HCT116 (cell line): Measurements from ENCODE around the gene FN3KRP. TPM values are rescaled to one million over a fixed set of nuclear protein-coding genes. Genes with fewer than 3 reads are reported as not detected.

Experiments
- ATAC-seq: fragments of 200-7000 bp; cut with Tn5 transposase; 2 replicates; pipeline ENCODE4 v1.9.1; 2020; ENCODE audit warnings: mild to moderate bottlenecking, moderate library complexity
- BruUV-seq: library from RNA; stranded (reverse); fragments of 400-500 nt; replicated peaks from 2 replicates; lab custom pipeline; 2021; lab: Mats Ljungman, UMichigan
- CTCF ChIA-PET: fragments of 300-600 bp; sonication (Branson Sonifier 250); formaldehyde crosslinking; loops from one replicate; lab custom pipeline; 2021; ENCODE audit warnings: antibody characterized with exemption; lab: Charles Lee
- POLR2A ChIA-PET: fragments of 300-600, 350-600 bp; sonication (Branson Sonifier 250); formaldehyde crosslinking; loops from one replicate; lab custom pipeline; 2021; ENCODE audit warnings: antibody characterized with exemption; lab: Charles Lee
- RAD21 ChIA-PET, 2 experiments: fragments of 300-600 bp; sonication (Branson Sonifier 250); formaldehyde crosslinking; loops; one replicate each; lab custom pipeline; 2023; ENCODE audit warnings: low total read pairs in 2 of 2; ENCODE audit not compliant: uncharacterized antibody in 2 of 2, unreplicated experiment in 2 of 2, low non-redundant PET in 1 of 2; lab: Charles Lee
- DNase-seq: peaks from one replicate; pipeline ENCODE4 v3.0.0-alpha.2; 2010; ENCODE audit warnings: low read depth, low spot score
- H2AFZ ChIP-seq: fragments of 200-600 bp; shearing (Covaris generic), sonication (generic); 2 replicates; pipeline ENCODE4 v1.6.1; 2017; ENCODE audit warnings: low read depth, mixed run types, mixed read lengths, antibody characterized with exemption, low read length; ENCODE audit not compliant: poor library complexity, severe bottlenecking
- H3K27ac ChIP-seq: 2 replicates; pipeline ENCODE4 v1.5.1; 2012; ENCODE audit warnings: low read depth, low read length
- H3K27me3 ChIP-seq: fragments of 200-600 bp; sonication (generic); 2 replicates; pipeline ENCODE4 v1.6.1; 2016; ENCODE audit warnings: mixed run types, low read length, mixed read lengths; ENCODE audit not compliant: insufficient read depth
- H3K36me3 ChIP-seq, 2 experiments: fragments of 200-500 bp in 1 of 2; fragments of 200-600 bp in 1 of 2; sonication (Bioruptor generic) in 1 of 2; sonication (generic) in 1 of 2; 2 replicates each; pipeline versions ENCODE4 v1.5.1 to v1.6.1; 2014 to 2016; ENCODE audit warnings: low read length in 2 of 2, inconsistent platforms in 1 of 2, mixed read lengths in 1 of 2, mixed run types in 1 of 2; ENCODE audit not compliant: insufficient read depth in 2 of 2, control insufficient read depth in 1 of 2
- H3K4me1 ChIP-seq, 2 experiments: fragments of 200-600 bp in 1 of 2; sonication (generic) in 1 of 2; 2 replicates each; pipeline versions ENCODE4 v1.5.1 to v1.6.1; 2012 to 2017; ENCODE audit warnings: low read length in 2 of 2, inconsistent platforms in 1 of 2, mild to moderate bottlenecking in 1 of 2, mixed read lengths in 1 of 2, mixed run types in 1 of 2, moderate library complexity in 1 of 2; ENCODE audit not compliant: insufficient read depth in 2 of 2, control insufficient read depth in 1 of 2
- H3K4me2 ChIP-seq: fragments of 200-600 bp; sonication (generic); 2 replicates; pipeline ENCODE4 v1.6.1; 2017; ENCODE audit warnings: mixed run types, low read length, mixed read lengths
- H3K4me3 ChIP-seq, 2 experiments: fragments of 200-600 bp in 1 of 2; sonication (generic) in 1 of 2; replicated peaks in 1 of 2; 2 replicates each; pipeline ENCODE4 v1.5.1; 2011 to 2016; ENCODE audit warnings: low read length in 2 of 2, control low read depth in 1 of 2, low read depth in 1 of 2, mild to moderate bottlenecking in 1 of 2, mixed read lengths in 1 of 2, mixed run types in 1 of 2
- H3K79me2 ChIP-seq: fragments of 200-600 bp; sonication (generic); 2 replicates; pipeline ENCODE4 v1.6.1; 2017; ENCODE audit warnings: mild to moderate bottlenecking, mixed run types, low read length, moderate library complexity, mixed read lengths; ENCODE audit not compliant: insufficient read depth
- H3K9ac ChIP-seq: fragments of 200-600 bp; sonication (generic); 2 replicates; pipeline ENCODE4 v1.6.1; 2016; ENCODE audit warnings: low read length, mixed read lengths
- H3K9me2 ChIP-seq: fragments of 200-600 bp; sonication (generic), shearing (Covaris generic); 2 replicates; pipeline ENCODE4 v1.6.1; 2017; ENCODE audit warnings: mixed run types, mild to moderate bottlenecking, moderate library complexity; ENCODE audit not compliant: insufficient read depth
- H3K9me3 ChIP-seq, 2 experiments: fragments of 200-500 bp in 1 of 2; fragments of 200-600 bp in 1 of 2; sonication (Bioruptor generic) in 1 of 2; sonication (generic) in 1 of 2; 2 replicates each; pipeline ENCODE4 v1.6.1; 2014 to 2017; ENCODE audit warnings: low read length in 2 of 2, mixed read lengths in 2 of 2, inconsistent platforms in 1 of 2, low read depth in 1 of 2, mild to moderate bottlenecking in 1 of 2, mixed run types in 1 of 2, moderate library complexity in 1 of 2; ENCODE audit not compliant: control insufficient read depth in 1 of 2, insufficient read depth in 1 of 2
- H4K20me1 ChIP-seq: fragments of 200-600 bp; sonication (generic), shearing (Covaris generic); 2 replicates; pipeline ENCODE4 v1.6.1; 2017; ENCODE audit warnings: mixed run types, mild to moderate bottlenecking, moderate library complexity; ENCODE audit not compliant: insufficient read depth
- CTCF ChIP-seq, 3 experiments: fragments of 200-600 bp in 1 of 3; sonication (generic) in 1 of 3; IDR thresholded peaks in 2 of 3; conservative IDR thresholded peaks in 1 of 3; 2 replicates each; pipeline ENCODE4 v1.5.1; 2012 to 2017; ENCODE audit warnings: low read depth in 2 of 3, low read length in 2 of 3, antibody characterized with exemption in 1 of 3, borderline replicate concordance in 1 of 3, control low read depth in 1 of 3, mild to moderate bottlenecking in 1 of 3, mixed read lengths in 1 of 3, mixed run types in 1 of 3, moderate library complexity in 1 of 3; ENCODE audit not compliant: insufficient read depth in 1 of 3
- JUND ChIP-seq: IDR thresholded peaks from 2 replicates; pipeline ENCODE4 v1.6.1; 2012
- RAD21 ChIP-seq: IDR thresholded peaks from 2 replicates; pipeline ENCODE4 v1.6.1; 2012; ENCODE audit warnings: low read depth, mild to moderate bottlenecking
- SP1 ChIP-seq: IDR thresholded peaks from 2 replicates; pipeline ENCODE4 v1.6.1; 2012; ENCODE audit warnings: low read depth
- SRF ChIP-seq: IDR thresholded peaks from 2 replicates; pipeline ENCODE4 v1.6.1; 2012; ENCODE audit warnings: low read depth
- intact Hi-C: fragments of 100-400 bp; cut with micrococcal nuclease; formaldehyde crosslinking; loops from 2 replicates; pipeline ENCODE4 v1.10.0; 2022
- total RNA-seq: library from RNA; stranded (reverse); gene quantifications from one replicate; pipeline ENCODE4 v1.2.1, GENCODE V29; 2021; ENCODE audit not compliant: unreplicated experiment
- TF ChIP-seq, protein P1 (sequence below): IDR thresholded peaks from 2 replicates; pipeline ENCODE4 v1.6.1; 2012

FN3KRP gene
- total RNA-seq, 1 experiment from 2014 or later = 35.2 TPM

- Histone ChIP-seq H3K9me3 (no peaks in the 10 kb centered on the region), H3K4me1 (no peaks in the 10 kb centered on the region), H4K20me1 (no peaks in the 10 kb centered on the region), H3K27ac (no peak overlapping the region), H3K4me3 (no peak overlapping the region), H2AFZ (no peak overlapping the region), H3K36me3 (peaks cover 10 to 23% of the 10 kb centered on the region in 2 experiments; a peak in 3 of 4 replicates), H3K9me2 (no peaks in the 10 kb centered on the region), H3K79me2 (peaks cover 18% of the 10 kb centered on the region; the same call in 1 of the 2 replicates), H3K27me3 (no peaks in the 10 kb centered on the region), H3K4me2 (no peak overlapping the region), H3K9ac (no peak overlapping the region)
- ChIA-PET RAD21 (no interaction called here), POLR2A (no interaction called here), CTCF (no interaction called here)
- peak; percentile 24 for DNase-seq
- intact Hi-C loops = no loop called here
- no TSS peak for BruUV-seq
- no peak for TF ChIP-seq SP1
- TF ChIP-seq CTCF (IDR thresholded peaks at IDR 0.05 in 2 of 3, conservative IDR thresholded peaks at IDR 0.05 in 1 of 3; ENCODE audit: borderline replicate concordance in 1 of 3, insufficient read depth in 1 of 3, low read depth in 2 of 3, low read length in 2 of 3) = peak; percentile 69 to 99 (median 89); a peak in 5 of 6 replicates
- TF ChIP-seq SRF = no peak
- TF ChIP-seq, protein P1, sequence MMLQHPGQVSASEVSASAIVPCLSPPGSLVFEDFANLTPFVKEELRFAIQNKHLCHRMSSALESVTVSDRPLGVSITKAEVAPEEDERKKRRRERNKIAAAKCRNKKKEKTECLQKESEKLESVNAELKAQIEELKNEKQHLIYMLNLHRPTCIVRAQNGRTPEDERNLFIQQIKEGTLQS = no peak
- TF ChIP-seq RAD21 = peak; percentile 69
- no peak for TF ChIP-seq JUND
- ATAC-seq = peak; percentile 83
These were observed 58.7 kb downstream of the FN3KRP start for GRCh38 chr17:82775001-82775823.
